Natural killer cell treated with Interleukin-12 subunit alpha and Interleukin-12 subunit beta and Interleukin-15 and Interleukin-18, amount 100 ng/mL, for 72 hours (primary cell): ENCODE data around the gene ADGRD2. TPM values are rescaled to one million over a fixed set of nuclear protein-coding genes. Genes with fewer than 3 reads are reported as not detected.

Source experiments
- ATAC-seq, 2 donors: fragments of 150-1000 bp; cut with Tn5 transposase in 1 of 2; sonication (Bioruptor Pico), chemical (Tn5 transposase) in 1 of 2; 2 replicates each; pipeline ENCODE4 v1.10.0; 2021
- DNase-seq: peaks from one replicate; pipeline ENCODE4 v3.0.0; 2022; ENCODE audit warnings: low spot score
- H3K27ac Mint-ChIP-seq, 2 donors: 1 replicate in 1 of 2; 2 replicates in 1 of 2; pipeline ENCODE4 v1.8.0; 2022; ENCODE audit warnings: mixed read lengths in 2 of 2, mild to moderate bottlenecking in 1 of 2, moderate library complexity in 1 of 2
- H3K27me3 Mint-ChIP-seq, 2 donors: 1 replicate in 1 of 2; 2 replicates in 1 of 2; pipeline ENCODE4 v1.8.0; 2022; ENCODE audit warnings: mixed read lengths in 2 of 2
- H3K36me3 Mint-ChIP-seq: one replicate; pipeline ENCODE4 v1.8.0; 2022; ENCODE audit warnings: mixed read lengths
- H3K4me1 Mint-ChIP-seq, 2 donors: 1 replicate in 1 of 2; 2 replicates in 1 of 2; pipeline ENCODE4 v1.8.0; 2022; ENCODE audit warnings: low read depth in 2 of 2, mixed read lengths in 2 of 2, mild to moderate bottlenecking in 1 of 2
- H3K4me3 Mint-ChIP-seq: one replicate; pipeline ENCODE4 v1.8.0; 2022; ENCODE audit warnings: mixed read lengths
- H3K9me3 Mint-ChIP-seq: 2 replicates; pipeline ENCODE4 v1.8.0; 2022; ENCODE audit warnings: mixed read lengths
- total RNA-seq, 2 donors: library from RNA; stranded (reverse); gene quantifications; one replicate each; pipeline ENCODE4 v1.2.3, GENCODE V29; 2022

ADGRD2 gene
- total RNA-seq, 2 donors from 2014 or later = not detected

DNA sequence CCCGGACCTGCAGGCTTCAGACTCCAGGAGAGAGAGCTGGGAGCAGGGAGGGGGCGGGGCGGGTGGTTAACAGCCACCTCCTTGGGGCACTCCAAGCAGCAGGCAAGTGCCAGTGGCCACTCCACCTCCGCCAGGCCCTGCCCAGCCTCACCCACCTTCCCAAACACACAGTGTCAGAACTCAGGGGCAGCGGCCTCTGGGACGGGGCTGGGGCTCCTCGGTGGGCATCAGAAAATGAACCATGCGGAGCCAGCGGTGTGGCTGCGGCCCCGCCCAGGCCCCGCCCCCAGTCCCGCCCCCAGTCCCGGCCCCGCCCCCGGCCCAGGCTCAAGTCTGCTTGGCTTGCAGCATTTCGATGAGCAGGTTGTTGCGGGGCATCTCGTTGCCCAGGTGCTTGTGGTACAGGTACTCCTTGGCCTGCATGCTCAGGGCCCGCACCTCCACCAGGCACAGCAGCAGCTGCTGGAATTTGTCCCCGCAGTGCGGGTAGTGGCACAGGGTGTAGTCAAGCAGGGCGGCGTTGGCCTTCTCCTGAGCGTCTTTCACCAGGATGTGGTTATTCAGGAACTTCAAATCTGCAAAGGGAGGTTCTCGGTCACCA, 32.3 kb downstream of the ADGRD2 start:
- Mint-ChIP-seq H3K27me3 (peaks cover 7% of the 10 kb centered on the region in 2 donors), H3K27ac (no peak overlapping the region), H3K36me3 (no peaks in the 10 kb centered on the region), H3K9me3 (peaks cover 3% of the 10 kb centered on the region), H3K4me3 (no peak overlapping the region), H3K4me1 (no peaks in the 10 kb centered on the region)
- no peak for ATAC-seq
- no peak for DNase-seq

- no peaks in the 10 kb centered on the region for H3K36me3 Mint-ChIP-seq
- no peaks in the 10 kb centered on the region for H3K4me1 Mint-ChIP-seq
- DNase-seq (no peak), ATAC-seq (no peak)
- H3K27me3 Mint-ChIP-seq = peaks cover 4 to 7% of the 10 kb centered on the region in 2 donors
- no peak overlapping the region for H3K27ac Mint-ChIP-seq
- H3K4me3 Mint-ChIP-seq = no peak overlapping the region
- H3K9me3 Mint-ChIP-seq = peaks cover 3% of the 10 kb centered on the region
These were observed 33.2 kb downstream of the ADGRD2 start for GRCh38 chr9:124483481-124483880.

GRCh38 chr9:124485201-124485600, 35.0 kb downstream of the ADGRD2 start:
- Mint-ChIP-seq H3K4me1 (no peaks in the 10 kb centered on the region), H3K9me3 (peaks cover 3% of the 10 kb centered on the region), H3K27ac (no peak overlapping the region), H3K4me3 (no peak overlapping the region), H3K27me3 (peaks cover 2 to 3% of the 10 kb centered on the region in 2 donors), H3K36me3 (no peaks in the 10 kb centered on the region)
- DNase-seq (no peak), ATAC-seq (no peak)

GRCh38 chr9:124485936-124486335, 35.7 kb downstream of the ADGRD2 start:
- no peaks in the 10 kb centered on the region for H3K36me3 Mint-ChIP-seq
- DNase-seq (no peak), ATAC-seq (no peak)
- H3K4me1 Mint-ChIP-seq = no peaks in the 10 kb centered on the region
- H3K27ac Mint-ChIP-seq = no peak overlapping the region
- H3K4me3 Mint-ChIP-seq = no peak overlapping the region
- H3K9me3 Mint-ChIP-seq = peaks cover 3% of the 10 kb centered on the region
- H3K27me3 Mint-ChIP-seq = peaks cover 0 to 3% of the 10 kb centered on the region in 2 donors

DNA sequence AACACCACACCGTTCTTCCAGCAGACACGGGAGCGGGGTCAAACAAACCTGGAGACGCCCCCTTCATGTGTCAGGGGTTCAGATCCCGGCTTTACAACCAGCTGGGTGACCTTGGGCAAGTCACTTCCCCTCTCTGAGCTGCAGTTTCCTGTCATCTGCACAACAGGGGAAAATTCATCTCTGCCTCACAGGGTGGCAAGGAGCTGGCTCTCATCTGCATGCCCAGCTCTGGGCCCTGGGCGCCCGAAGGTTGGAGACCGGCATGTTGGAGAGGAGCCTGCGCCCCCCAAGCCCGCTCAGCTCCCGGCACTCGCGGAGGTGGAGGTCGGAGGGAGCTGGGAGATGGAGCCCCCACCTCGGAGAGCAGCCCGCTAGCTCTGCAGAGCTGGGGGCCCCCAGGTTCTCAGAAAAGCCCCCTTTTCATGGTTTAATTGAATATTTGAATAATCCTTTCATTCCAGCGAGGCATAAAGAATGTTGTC, 36.6 kb downstream of the ADGRD2 start:
- peaks cover 0 to 3% of the 10 kb centered on the region in 2 donors for H3K27me3 Mint-ChIP-seq
- ATAC-seq = no peak
- no peaks in the 10 kb centered on the region for H3K4me1 Mint-ChIP-seq
- no peak overlapping the region for H3K4me3 Mint-ChIP-seq
- no peak for DNase-seq
- H3K36me3 Mint-ChIP-seq = no peaks in the 10 kb centered on the region
- no peak overlapping the region for H3K27ac Mint-ChIP-seq
- peaks cover 3% of the 10 kb centered on the region for H3K9me3 Mint-ChIP-seq

- no peaks in the 10 kb centered on the region for H3K4me1 Mint-ChIP-seq
- no peaks in the 10 kb centered on the region for H3K36me3 Mint-ChIP-seq
- no peak for DNase-seq
- peaks cover 3% of the 10 kb centered on the region for H3K9me3 Mint-ChIP-seq
- no peak overlapping the region for H3K27ac Mint-ChIP-seq
- no peak for ATAC-seq
- peaks cover 0 to 3% of the 10 kb centered on the region in 2 donors for H3K27me3 Mint-ChIP-seq
- H3K4me3 Mint-ChIP-seq = no peak overlapping the region
These were observed 37.3 kb downstream of the ADGRD2 start for GRCh38 chr9:124487260-124488182.

DNA sequence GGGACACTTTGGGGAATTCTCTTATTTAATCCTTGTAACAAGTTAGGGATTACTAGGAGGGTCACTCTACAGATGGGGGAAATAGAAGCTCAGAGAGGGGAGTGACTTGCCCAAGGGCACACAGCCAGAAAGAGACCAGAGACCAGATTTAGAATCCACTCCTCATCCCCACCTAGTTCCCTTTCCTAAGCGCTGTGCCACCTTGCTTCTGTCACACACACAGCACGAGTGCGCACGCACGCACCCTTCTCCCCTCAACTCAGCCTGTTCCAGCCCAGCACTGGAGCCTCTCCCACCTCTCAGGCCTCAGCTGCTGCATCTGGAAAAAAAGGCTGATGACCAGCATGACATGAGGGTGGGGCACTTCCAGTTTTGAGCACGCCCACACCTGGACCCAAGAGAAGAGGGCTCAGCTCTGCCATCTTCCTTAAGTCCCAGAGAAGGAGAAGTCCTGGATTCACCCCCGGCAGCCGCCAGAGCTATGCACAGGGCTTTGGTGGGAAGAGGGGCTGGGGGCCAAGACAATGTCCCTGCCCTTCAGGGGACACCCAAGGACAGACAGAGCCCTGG, 38.5 kb downstream of the ADGRD2 start:
- ATAC-seq = no peak
- H3K36me3 Mint-ChIP-seq = no peaks in the 10 kb centered on the region
- H3K4me1 Mint-ChIP-seq = no peaks in the 10 kb centered on the region
- H3K9me3 Mint-ChIP-seq = no peaks in the 10 kb centered on the region
- H3K4me3 Mint-ChIP-seq = no peak overlapping the region
- H3K27ac Mint-ChIP-seq = no peak overlapping the region
- peaks cover 0 to 3% of the 10 kb centered on the region in 2 donors for H3K27me3 Mint-ChIP-seq
- DNase-seq = no peak

- no peaks in the 10 kb centered on the region for H3K9me3 Mint-ChIP-seq
- H3K27me3 Mint-ChIP-seq = peaks cover 0 to 3% of the 10 kb centered on the region in 2 donors
- no peaks in the 10 kb centered on the region for H3K36me3 Mint-ChIP-seq
- H3K4me1 Mint-ChIP-seq = no peaks in the 10 kb centered on the region
- DNase-seq = no peak
- no peak overlapping the region for H3K4me3 Mint-ChIP-seq
- H3K27ac Mint-ChIP-seq = no peak overlapping the region
- ATAC-seq = no peak
These were observed 39.0 kb downstream of the ADGRD2 start for GRCh38 chr9:124489222-124489621.

GRCh38 chr9:124490004-124490403, 39.8 kb downstream of the ADGRD2 start:
- Mint-ChIP-seq H3K9me3 (no peaks in the 10 kb centered on the region), H3K27me3 (peaks cover 0 to 3% of the 10 kb centered on the region in 2 donors), H3K4me1 (no peaks in the 10 kb centered on the region), H3K36me3 (no peaks in the 10 kb centered on the region), H3K4me3 (no peak overlapping the region), H3K27ac (no peak overlapping the region)
- DNase-seq = no peak
- no peak for ATAC-seq

- H3K27me3 Mint-ChIP-seq = peaks cover 0 to 3% of the 10 kb centered on the region in 2 donors
- no peak overlapping the region for H3K4me3 Mint-ChIP-seq
- ATAC-seq (no peak), DNase-seq (no peak)
- H3K27ac Mint-ChIP-seq = no peak overlapping the region
- H3K9me3 Mint-ChIP-seq = no peaks in the 10 kb centered on the region
- H3K36me3 Mint-ChIP-seq = no peaks in the 10 kb centered on the region
- H3K4me1 Mint-ChIP-seq = peaks cover 7 to 10% of the 10 kb centered on the region in 2 donors
These were observed 41.1 kb downstream of the ADGRD2 start for GRCh38 chr9:124491049-124491975.

- DNase-seq (no peak), ATAC-seq (no peak)
- Mint-ChIP-seq H3K36me3 (no peaks in the 10 kb centered on the region), H3K9me3 (no peaks in the 10 kb centered on the region), H3K27me3 (peaks cover 0 to 3% of the 10 kb centered on the region in 2 donors), H3K4me1 (peaks cover 7 to 19% of the 10 kb centered on the region in 2 donors), H3K4me3 (no peak overlapping the region), H3K27ac (no peak overlapping the region)
These were observed 42.6 kb downstream of the ADGRD2 start for GRCh38 chr9:124492818-124493217.

- Mint-ChIP-seq H3K4me3 (no peak overlapping the region), H3K36me3 (no peaks in the 10 kb centered on the region), H3K27me3 (peaks cover 0 to 3% of the 10 kb centered on the region in 2 donors), H3K4me1 (peaks cover 7 to 19% of the 10 kb centered on the region in 2 donors), H3K27ac (no peak overlapping the region), H3K9me3 (no peaks in the 10 kb centered on the region)
- DNase-seq = no peak
- no peak for ATAC-seq
These were observed 43.0 kb downstream of the ADGRD2 start for GRCh38 chr9:124493218-124493617.

- Mint-ChIP-seq H3K9me3 (no peaks in the 10 kb centered on the region), H3K36me3 (no peaks in the 10 kb centered on the region), H3K4me1 (peaks cover 7 to 19% of the 10 kb centered on the region in 2 donors), H3K27me3 (peaks cover 0 to 3% of the 10 kb centered on the region in 2 donors), H3K27ac (no peak overlapping the region), H3K4me3 (no peak overlapping the region)
- DNase-seq (no peak), ATAC-seq (no peak)
These were observed 43.7 kb downstream of the ADGRD2 start for GRCh38 chr9:124493794-124494479.
